K562 (cell line): Measurements from ENCODE around the gene AHCYL2. TPM values are rescaled to one million over a fixed set of nuclear protein-coding genes. Genes with fewer than 3 reads are reported as not detected.

ENCODE experiments used
- DACH1 ChIP-seq: fragments of 450-650 bp; IDR thresholded peaks from 2 replicates; pipeline ENCODE4 v1.6.1; 2018; ENCODE audit not compliant: partially characterized antibody
- MAFF ChIP-seq: IDR thresholded peaks from 2 replicates; pipeline ENCODE4 v1.6.1; 2012; ENCODE audit warnings: low read length, improper control_type of control experiment
- MAFG ChIP-seq: fragments of 450-650 bp; conservative IDR thresholded peaks from 2 replicates; pipeline ENCODE4 v1.6.1; 2016; ENCODE audit warnings: missing genetic modification characterization, missing compliant biosample characterization
- MECOM ChIP-seq: fragments of 250-450 bp; sonication (Bioruptor Pico); IDR thresholded peaks from 2 replicates; pipeline ENCODE4 v1.8.0; 2022; ENCODE audit warnings: inconsistent platforms
- NR2C1 ChIP-seq, 2 experiments: fragments of 450-650 bp; IDR thresholded peaks; 2 replicates each; pipeline ENCODE4 v1.6.1; 2017; ENCODE audit warnings: mild to moderate bottlenecking in 2 of 2, antibody characterized with exemption in 1 of 2, inconsistent platforms in 1 of 2, missing compliant biosample characterization in 1 of 2, missing genetic modification characterization in 1 of 2
- PPARD ChIP-seq: fragments of 250-450 bp; sonication (Bioruptor Pico); IDR thresholded peaks from 2 replicates; pipeline ENCODE4 v1.8.0; 2022; ENCODE audit warnings: inconsistent platforms, mild to moderate bottlenecking, moderate library complexity
- RCOR1 ChIP-seq, 2 experiments: IDR thresholded peaks; 2 replicates each; pipeline ENCODE4 v1.6.1; 2012; ENCODE audit warnings: low read depth in 2 of 2, low read length in 2 of 2, borderline replicate concordance in 1 of 2, improper control_type of control experiment in 1 of 2
- TAL1 ChIP-seq: fragments of 450-650 bp; IDR thresholded peaks from 2 replicates; pipeline ENCODE4 v1.6.1; 2016; ENCODE audit warnings: mild to moderate bottlenecking
- THRAP3 ChIP-seq: fragments of 450-650 bp; IDR thresholded peaks from 2 replicates; pipeline ENCODE4 v1.6.1; 2016; ENCODE audit warnings: mild to moderate bottlenecking, inconsistent platforms, borderline replicate concordance
- ZFX ChIP-seq: sonication (generic); formaldehyde crosslinking; IDR thresholded peaks from 2 replicates; pipeline ENCODE4 v1.8.0; 2022; ENCODE audit warnings: mild to moderate bottlenecking, missing genetic modification reagents, moderate library complexity
- ZKSCAN1 ChIP-seq: fragments of 150-350 bp; IDR thresholded peaks from 2 replicates; pipeline ENCODE4 v1.6.1; 2016; ENCODE audit warnings: low read depth, low read length
- ZNF24 ChIP-seq: fragments of 450-650 bp; IDR thresholded peaks from 2 replicates; pipeline ENCODE4 v1.6.1; 2016
- ZNF444 ChIP-seq: fragments of 250-450 bp; sonication (Bioruptor Pico); IDR thresholded peaks from 2 replicates; pipeline ENCODE4 v1.4.0; 2020; ENCODE audit warnings: mild to moderate bottlenecking, moderate library complexity
- ZNF695 ChIP-seq: fragments of 450-650 bp; formaldehyde crosslinking; IDR thresholded peaks from 2 replicates; pipeline ENCODE4 v1.4.0; 2020; ENCODE audit warnings: mild to moderate bottlenecking, moderate library complexity
- polyA plus RNA-seq, 8 experiments: library from polyadenylated mRNA; depleted of rRNA in 4 of 8; stranded (reverse) in 5 of 8; unstranded in 3 of 8; fragments of >200 nt; fragmentation: Nextera tagmentation in 2 of 8; fragmentation: Illumina TruSeq in 1 of 8; extraction: Ambion mirVana in 2 of 8; extraction: Trizol in 1 of 8; gene quantifications; 2 replicates each; pipeline versions ENCODE4 v1.2.1 to v1.2.3, GENCODE V29; 2011 to 2014; ENCODE audit warnings: inconsistent platforms in 1 of 8, missing spikeins in 1 of 8
- total RNA-seq, 7 experiments: library from RNA; depleted of rRNA in 6 of 7; stranded (reverse); fragments of >200 nt in 6 of 7; fragmentation: Illumina TruSeq in 2 of 7; extraction: Trizol in 2 of 7; gene quantifications; 2 replicates each; pipeline versions ENCODE4 v1.2.1 to v1.2.3, GENCODE V29; 2011 to 2021; ENCODE audit warnings: low replicate concordance in 1 of 7
- TF ChIP-seq, protein P1 (sequence below): fragments of 200-800 bp; sonication (Bioruptor generic); IDR thresholded peaks from 2 replicates; pipeline ENCODE4 v1.6.1; 2016; ENCODE audit warnings: missing genetic modification characterization, missing compliant biosample characterization
- TF ChIP-seq, protein P2 (sequence below): fragments of 450-650 bp; formaldehyde crosslinking; IDR thresholded peaks from 2 replicates; pipeline ENCODE4 v1.4.0; 2020; ENCODE audit warnings: mild to moderate bottlenecking, moderate library complexity
- TF ChIP-seq, protein P3 (sequence below): fragments of 450-650 bp; IDR thresholded peaks from 2 replicates; pipeline ENCODE4 v1.6.1; 2016; ENCODE audit warnings: low read depth, mild to moderate bottlenecking, moderate library complexity
- TF ChIP-seq, protein P4 (sequence below): fragments of 450-650 bp; formaldehyde crosslinking; IDR thresholded peaks from 2 replicates; pipeline ENCODE4 v1.4.0; 2022; ENCODE audit warnings: missing genetic modification characterization
- TF ChIP-seq, protein P5 (sequence below): fragments of 250-450 bp; sonication (Bioruptor Pico); IDR thresholded peaks from 2 replicates; pipeline ENCODE4 v1.8.0; 2022; ENCODE audit warnings: inconsistent platforms, mild to moderate bottlenecking, moderate library complexity, borderline replicate concordance

AHCYL2 gene
- total and polyA plus RNA-seq, 9 of the 15 experiments (the other 6 are each of a cell fraction or from before 2014, with no cell fraction given) = 0.93 to 10.5 (median 5.2) TPM

DNA sequence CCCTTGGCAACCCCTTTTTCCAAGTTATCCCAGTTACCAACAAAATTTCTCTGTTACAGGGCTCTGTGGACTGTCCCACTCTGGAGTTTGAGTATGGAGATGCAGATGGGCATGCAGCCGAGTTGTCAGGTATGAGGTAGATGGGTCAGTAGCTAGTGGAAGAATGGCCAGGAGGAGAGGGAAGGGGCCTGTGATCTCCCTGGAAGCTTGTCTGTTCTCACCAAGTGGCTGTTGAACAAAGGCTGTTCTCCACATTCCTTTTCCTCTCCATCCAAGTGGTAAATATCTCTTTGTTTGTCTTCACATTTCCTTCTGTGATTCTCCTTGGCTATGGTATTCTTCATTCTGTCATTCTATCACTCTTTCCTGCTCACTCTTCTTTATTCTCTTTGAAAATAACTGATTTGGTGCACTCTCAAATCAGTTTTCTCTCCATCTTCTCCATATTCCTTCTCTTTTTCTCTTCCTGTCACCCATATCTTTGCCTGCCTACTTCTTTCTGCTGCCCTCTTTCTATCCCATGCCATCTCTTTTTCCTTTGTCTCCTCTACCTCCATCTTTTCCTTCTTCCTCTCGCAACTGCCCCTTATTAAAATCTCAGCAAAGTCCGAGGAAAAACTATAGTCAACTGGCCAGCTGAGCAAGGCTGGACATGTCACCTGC is 215.3 kb downstream of the AHCYL2 start (continued):
- TF ChIP-seq, protein P1, sequence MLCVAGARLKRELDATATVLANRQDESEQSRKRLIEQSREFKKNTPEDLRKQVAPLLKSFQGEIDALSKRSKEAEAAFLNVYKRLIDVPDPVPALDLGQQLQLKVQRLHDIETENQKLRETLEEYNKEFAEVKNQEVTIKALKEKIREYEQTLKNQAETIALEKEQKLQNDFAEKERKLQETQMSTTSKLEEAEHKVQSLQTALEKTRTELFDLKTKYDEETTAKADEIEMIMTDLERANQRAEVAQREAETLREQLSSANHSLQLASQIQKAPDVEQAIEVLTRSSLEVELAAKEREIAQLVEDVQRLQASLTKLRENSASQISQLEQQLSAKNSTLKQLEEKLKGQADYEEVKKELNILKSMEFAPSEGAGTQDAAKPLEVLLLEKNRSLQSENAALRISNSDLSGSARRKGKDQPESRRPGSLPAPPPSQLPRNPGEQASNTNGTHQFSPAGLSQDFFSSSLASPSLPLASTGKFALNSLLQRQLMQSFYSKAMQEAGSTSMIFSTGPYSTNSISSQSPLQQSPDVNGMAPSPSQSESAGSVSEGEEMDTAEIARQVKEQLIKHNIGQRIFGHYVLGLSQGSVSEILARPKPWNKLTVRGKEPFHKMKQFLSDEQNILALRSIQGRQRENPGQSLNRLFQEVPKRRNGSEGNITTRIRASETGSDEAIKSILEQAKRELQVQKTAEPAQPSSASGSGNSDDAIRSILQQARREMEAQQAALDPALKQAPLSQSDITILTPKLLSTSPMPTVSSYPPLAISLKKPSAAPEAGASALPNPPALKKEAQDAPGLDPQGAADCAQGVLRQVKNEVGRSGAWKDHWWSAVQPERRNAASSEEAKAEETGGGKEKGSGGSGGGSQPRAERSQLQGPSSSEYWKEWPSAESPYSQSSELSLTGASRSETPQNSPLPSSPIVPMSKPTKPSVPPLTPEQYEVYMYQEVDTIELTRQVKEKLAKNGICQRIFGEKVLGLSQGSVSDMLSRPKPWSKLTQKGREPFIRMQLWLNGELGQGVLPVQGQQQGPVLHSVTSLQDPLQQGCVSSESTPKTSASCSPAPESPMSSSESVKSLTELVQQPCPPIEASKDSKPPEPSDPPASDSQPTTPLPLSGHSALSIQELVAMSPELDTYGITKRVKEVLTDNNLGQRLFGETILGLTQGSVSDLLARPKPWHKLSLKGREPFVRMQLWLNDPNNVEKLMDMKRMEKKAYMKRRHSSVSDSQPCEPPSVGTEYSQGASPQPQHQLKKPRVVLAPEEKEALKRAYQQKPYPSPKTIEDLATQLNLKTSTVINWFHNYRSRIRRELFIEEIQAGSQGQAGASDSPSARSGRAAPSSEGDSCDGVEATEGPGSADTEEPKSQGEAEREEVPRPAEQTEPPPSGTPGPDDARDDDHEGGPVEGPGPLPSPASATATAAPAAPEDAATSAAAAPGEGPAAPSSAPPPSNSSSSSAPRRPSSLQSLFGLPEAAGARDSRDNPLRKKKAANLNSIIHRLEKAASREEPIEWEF (CRISPR knock-in tag) = no peak
- TF ChIP-seq ZNF444 (CRISPR knock-in tag) (no peak), ZNF24 (no peak), RCOR1 (IDR thresholded peaks at IDR 0.05; ENCODE audit: borderline replicate concordance in 1 of 2, low read depth in 2 of 2, low read length in 2 of 2) (no peak), MECOM (CRISPR knock-in tag) (no peak), ZFX (CRISPR knock-in tag) (no peak), DACH1 (no peak), ZNF695 (CRISPR knock-in tag) (no peak), NR2C1 (IDR thresholded peaks at IDR 0.05) (no peak), NR2C1 (tag; IDR thresholded peaks at IDR 0.05) (peak; percentile 20; the same call in 1 of the 2 replicates), TAL1 (no peak), MAFF (no peak), THRAP3 (0 out of 2 replicates have a peak, but pooled peaks have one; percentile 63), PPARD (CRISPR knock-in tag) (no peak), ZKSCAN1 (no peak), MAFG (tag) (no peak)
- TF ChIP-seq, protein P2, sequence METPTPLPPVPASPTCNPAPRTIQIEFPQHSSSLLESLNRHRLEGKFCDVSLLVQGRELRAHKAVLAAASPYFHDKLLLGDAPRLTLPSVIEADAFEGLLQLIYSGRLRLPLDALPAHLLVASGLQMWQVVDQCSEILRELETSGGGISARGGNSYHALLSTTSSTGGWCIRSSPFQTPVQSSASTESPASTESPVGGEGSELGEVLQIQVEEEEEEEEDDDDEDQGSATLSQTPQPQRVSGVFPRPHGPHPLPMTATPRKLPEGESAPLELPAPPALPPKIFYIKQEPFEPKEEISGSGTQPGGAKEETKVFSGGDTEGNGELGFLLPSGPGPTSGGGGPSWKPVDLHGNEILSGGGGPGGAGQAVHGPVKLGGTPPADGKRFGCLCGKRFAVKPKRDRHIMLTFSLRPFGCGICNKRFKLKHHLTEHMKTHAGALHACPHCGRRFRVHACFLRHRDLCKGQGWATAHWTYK (CRISPR knock-in tag) = no peak
- TF ChIP-seq, protein P3, sequence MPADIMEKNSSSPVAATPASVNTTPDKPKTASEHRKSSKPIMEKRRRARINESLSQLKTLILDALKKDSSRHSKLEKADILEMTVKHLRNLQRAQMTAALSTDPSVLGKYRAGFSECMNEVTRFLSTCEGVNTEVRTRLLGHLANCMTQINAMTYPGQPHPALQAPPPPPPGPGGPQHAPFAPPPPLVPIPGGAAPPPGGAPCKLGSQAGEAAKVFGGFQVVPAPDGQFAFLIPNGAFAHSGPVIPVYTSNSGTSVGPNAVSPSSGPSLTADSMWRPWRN = no peak
- TF ChIP-seq, protein P4, sequence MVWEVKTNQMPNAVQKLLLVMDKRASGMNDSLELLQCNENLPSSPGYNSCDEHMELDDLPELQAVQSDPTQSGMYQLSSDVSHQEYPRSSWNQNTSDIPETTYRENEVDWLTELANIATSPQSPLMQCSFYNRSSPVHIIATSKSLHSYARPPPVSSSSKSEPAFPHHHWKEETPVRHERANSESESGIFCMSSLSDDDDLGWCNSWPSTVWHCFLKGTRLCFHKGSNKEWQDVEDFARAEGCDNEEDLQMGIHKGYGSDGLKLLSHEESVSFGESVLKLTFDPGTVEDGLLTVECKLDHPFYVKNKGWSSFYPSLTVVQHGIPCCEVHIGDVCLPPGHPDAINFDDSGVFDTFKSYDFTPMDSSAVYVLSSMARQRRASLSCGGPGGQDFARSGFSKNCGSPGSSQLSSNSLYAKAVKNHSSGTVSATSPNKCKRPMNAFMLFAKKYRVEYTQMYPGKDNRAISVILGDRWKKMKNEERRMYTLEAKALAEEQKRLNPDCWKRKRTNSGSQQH (CRISPR knock-in tag) = 0 out of 2 replicates have a peak, but pooled peaks have one; percentile 46
- TF ChIP-seq, protein P5, sequence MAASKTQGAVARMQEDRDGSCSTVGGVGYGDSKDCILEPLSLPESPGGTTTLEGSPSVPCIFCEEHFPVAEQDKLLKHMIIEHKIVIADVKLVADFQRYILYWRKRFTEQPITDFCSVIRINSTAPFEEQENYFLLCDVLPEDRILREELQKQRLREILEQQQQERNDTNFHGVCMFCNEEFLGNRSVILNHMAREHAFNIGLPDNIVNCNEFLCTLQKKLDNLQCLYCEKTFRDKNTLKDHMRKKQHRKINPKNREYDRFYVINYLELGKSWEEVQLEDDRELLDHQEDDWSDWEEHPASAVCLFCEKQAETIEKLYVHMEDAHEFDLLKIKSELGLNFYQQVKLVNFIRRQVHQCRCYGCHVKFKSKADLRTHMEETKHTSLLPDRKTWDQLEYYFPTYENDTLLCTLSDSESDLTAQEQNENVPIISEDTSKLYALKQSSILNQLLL (CRISPR knock-in tag) = no peak
